Measurements from ENCODE around the gene PNPLA5. TPM values are rescaled to one million over a fixed set of nuclear protein-coding genes. Genes with fewer than 3 reads are reported as not detected.

The PNPLA5 gene
- total and polyA plus RNA-seq, 9 of the 15 experiments (the other 6 are each of a cell fraction or from before 2014, with no cell fraction given): not detected

- no TSS peak for BruUV-seq (replicated peaks)
- Histone ChIP-seq H3K27me3 (ENCODE audit: control insufficient read depth in 2 of 2, insufficient read depth in 2 of 2, low read length in 2 of 2) (no peaks in the 10 kb centered on the region; a peak in 1 of 5 replicates), H3K9me3 (replicated peaks; ENCODE audit: control insufficient read depth, insufficient read depth, low read depth, low read length) (no peaks in the 10 kb centered on the region), H3K9me1 (ENCODE audit: control insufficient read depth, insufficient read depth, low read length) (no peaks in the 10 kb centered on the region), H3K4me3 (no peak overlapping the region), H3K9ac (ENCODE audit: insufficient read depth in 1 of 2, low read depth in 2 of 2, low read length in 2 of 2) (no peak overlapping the region), H3K27ac (ENCODE audit: extremely low read depth, low read depth, low read length) (no peak overlapping the region), H3K4me2 (ENCODE audit: insufficient read depth, low read length) (no peak overlapping the region), H3K4me1 (replicated peaks in 1 of 2; ENCODE audit: control insufficient read depth in 2 of 2, insufficient read depth in 2 of 2, low read length in 2 of 2) (no peaks in the 10 kb centered on the region), H4K20me1 (replicated peaks; ENCODE audit: control insufficient read depth, insufficient read depth, low read length) (peaks cover 8% of the 10 kb centered on the region), H2AFZ (ENCODE audit: low read depth, low read length) (no peak overlapping the region), H3K79me2 (ENCODE audit: control insufficient read depth, insufficient read depth, low read length) (no peaks in the 10 kb centered on the region), H3K36me3 (ENCODE audit: control insufficient read depth, insufficient read depth, low read length) (no peaks in the 10 kb centered on the region)
- TF ChIP-seq MYBL2 (IDR thresholded peaks at IDR 0.05; ENCODE audit: low read depth) (no peak), MYBL2 (CRISPR knock-in tag; IDR thresholded peaks at IDR 0.05; ENCODE audit: borderline replicate concordance) (no peak), HOMEZ (CRISPR knock-in tag; IDR thresholded peaks at IDR 0.05) (no peak), L3MBTL2 (IDR thresholded peaks at IDR 0.05) (no peak), TFAM (CRISPR knock-in tag; conservative IDR thresholded peaks at IDR 0.05) (no peak)
- intact Hi-C loops (cut with micrococcal nuclease): no loop called here
- ChIA-PET CTCF (ENCODE audit: low intra/inter-chr PET ratio) (no interaction called here), POLR2A (no interaction called here)
- no peak for DNase-seq (ENCODE audit: extremely low read depth in 1 of 4, low spot score in 3 of 4)
- in situ Hi-C loops (cut with MboI): no loop called here
- no peak for FAIRE-seq
- 0% methylated on average over 5 of the region's 7 CpGs for WGBS (ENCODE audit: insufficient coverage, low coverage, missing lambda C conversion rate)
- no peak for ATAC-seq
These were observed 8.4 kb upstream of the PNPLA5 start for GRCh38 chr22:43900206-43900605.
